ENCODE data around the gene SLC26A2.

Gene SLC26A2

DNA sequence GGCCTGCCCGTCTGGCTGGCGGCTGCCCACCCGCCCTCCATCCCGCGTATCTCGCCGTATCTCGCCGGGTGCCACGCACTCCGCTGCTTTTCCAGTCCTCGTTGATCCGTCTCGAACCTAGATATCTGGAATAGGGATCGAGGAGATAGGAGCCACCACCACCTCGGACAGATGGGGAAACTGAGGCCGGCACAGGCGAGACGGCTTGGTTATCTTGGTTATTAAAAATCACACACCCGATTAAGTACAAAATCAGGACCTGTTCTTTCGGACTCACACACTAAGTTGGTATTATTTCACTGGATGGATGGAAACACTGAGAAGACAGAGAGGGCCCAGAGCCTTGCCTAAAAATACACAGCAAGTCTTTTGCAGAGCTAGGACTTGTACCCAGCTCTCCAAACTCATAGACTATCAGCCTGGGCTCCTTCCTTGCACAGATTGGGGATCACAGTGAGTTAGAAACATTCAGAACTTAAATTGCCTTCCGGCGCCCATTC, 678 bp downstream of the SLC26A2 start:
- no peak for DNase-seq (ENCODE audit: low read depth, low spot score)

DNA sequence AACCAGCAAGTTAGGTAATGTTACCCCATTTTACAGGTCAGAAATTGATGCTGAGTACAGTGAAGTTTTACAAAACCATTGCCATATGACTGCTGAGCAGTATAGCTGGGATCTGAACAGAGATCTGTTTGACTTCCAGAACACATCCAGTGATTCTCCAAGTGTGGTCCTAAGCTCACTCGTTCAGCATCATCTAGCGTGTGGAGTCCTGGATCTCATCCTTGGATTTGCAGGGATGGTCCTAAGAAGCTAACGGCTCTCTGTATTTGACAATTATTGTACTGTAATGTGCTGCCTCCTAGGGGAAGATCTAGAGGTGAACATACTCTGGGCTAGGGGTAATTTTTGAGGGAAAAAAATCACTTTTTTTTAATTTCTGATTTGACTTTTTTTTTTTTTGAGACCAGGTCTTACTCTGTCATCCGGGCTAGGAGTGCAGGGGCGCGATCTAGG, 1.4 kb downstream of the SLC26A2 start:
- DNase-seq (ENCODE audit: low read depth, low spot score) = no peak

DNA sequence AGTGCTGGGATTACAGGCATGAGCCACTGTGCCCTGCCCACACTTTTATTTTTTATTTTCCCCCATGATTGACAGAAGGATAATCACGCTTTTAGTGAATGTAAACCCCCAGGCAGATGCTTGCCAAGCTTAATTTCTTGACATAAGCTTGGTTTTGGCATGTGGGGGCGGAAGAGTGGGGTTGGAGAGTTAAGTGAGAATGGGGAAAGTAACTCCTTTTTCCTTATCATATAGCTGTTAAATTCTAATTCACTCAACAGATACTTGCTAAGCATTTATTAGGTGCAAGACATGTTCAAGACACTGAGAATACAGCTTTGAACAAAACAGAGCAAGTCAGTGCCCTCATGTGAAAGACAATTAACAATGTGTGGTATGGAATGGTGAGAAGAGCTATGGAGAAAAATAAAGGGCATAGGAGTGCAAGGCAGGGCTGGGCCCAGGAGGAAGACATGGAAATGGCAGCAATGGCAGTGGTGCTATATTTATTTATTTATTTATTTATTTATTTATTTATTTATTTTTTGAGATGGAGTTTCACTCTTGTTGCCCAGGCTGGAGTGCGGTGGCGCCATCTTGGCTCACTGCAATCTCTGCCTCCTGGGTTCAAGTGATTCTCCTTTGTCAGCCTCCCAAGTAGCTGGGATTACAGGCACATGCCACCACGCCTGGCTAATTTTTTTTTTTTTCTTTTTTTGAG, 2.2 kb downstream of the SLC26A2 start:
- DNase-seq (ENCODE audit: low read depth, low spot score) = no peak

DNA sequence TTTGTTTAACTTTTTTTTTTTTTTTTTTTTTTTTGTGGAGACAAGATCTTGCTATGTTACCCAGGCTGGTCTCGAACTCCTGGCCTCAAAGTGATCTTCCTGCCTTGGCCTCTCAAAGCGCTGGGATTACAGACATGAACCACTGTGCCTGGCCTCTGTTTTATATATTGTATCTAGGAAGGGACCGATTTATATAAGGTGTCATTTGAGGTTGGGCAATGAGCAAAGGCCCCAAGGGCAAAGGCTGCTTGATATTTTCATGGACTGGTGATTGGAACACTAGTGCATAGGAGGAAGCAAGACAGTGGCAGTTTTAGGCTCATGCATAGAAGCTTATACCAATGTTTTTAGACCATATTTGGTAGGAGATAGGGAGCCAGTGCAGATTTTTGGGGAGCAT, 3.2 kb downstream of the SLC26A2 start:
- DNase-seq (ENCODE audit: low read depth, low spot score) = no peak

DNA sequence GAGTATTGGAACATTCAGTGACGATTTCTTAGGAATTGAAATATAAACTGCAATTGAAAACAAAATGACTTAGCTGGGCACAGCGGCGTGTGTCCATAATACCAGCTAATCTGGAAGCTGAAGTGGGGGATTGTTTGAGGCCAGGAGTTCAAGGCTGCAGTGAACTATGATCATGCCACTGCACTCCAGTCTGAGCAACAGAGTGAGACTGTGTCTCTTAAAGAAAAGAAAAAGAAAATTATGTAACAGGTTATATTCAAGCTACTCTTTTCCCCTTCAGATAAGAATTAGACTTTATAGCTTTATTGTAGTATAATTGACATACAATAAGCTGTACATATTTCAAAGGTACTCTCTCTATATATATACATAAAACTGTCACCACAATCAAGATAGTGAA, 6.4 kb downstream of the SLC26A2 start:
- DNase-seq (ENCODE audit: low read depth, low spot score) = no peak

DNA sequence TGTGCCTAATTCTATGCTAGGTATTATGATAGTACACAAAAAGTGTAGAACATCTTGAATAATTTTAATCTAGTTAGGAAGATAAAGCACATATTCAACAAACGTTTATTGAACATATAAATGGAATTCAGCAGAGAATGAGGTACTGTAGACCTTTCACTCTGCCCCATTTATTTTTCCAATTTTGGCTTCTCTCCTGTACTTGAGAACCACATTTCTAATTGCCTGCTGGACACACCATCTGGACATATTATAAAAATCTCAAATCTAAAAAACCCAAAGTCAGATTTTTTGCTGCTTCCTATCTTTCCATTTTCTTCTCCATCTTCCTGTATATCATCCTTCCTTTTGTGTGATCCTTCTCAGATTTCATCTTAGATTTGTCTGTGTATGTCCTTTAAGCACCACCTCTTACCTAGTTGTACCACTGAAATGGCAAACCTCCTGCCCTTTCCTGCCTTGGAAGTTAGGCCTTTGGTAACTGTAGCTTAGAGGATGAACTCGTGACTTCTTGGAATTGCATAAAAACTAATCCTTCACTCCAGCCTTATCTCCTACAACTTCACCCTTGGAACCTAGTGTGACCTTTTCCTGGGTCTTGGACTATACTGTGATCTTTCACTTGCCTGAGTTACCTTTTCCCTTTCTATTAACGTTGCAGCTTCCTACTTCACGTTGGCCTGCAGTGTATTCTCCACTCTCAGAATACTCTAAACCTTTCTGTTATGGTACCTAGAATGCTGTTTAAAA, 8.8 kb downstream of the SLC26A2 start:
- DNase-seq (ENCODE audit: low read depth, low spot score) = no peak

DNA sequence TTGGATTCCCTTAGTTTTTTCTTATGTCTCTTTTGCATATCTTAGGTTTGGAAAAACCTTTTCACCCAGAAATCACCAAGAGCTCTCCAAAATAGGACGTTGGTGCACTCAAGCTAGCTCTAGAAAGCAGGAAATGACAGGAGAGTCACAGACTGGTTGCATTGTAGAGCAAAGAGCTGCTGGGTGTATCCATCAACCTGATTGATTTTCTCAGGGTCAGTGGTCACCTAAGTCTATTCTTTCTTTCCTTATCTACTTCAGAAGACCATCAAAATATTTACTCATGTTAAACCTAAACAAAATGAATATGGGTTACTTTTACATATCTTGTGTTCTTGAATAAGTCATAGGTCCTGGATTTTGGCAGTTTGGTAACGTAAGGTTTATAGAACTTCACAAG, 14.9 kb downstream of the SLC26A2 start:
- no peak for DNase-seq (ENCODE audit: low read depth, low spot score)

DNA sequence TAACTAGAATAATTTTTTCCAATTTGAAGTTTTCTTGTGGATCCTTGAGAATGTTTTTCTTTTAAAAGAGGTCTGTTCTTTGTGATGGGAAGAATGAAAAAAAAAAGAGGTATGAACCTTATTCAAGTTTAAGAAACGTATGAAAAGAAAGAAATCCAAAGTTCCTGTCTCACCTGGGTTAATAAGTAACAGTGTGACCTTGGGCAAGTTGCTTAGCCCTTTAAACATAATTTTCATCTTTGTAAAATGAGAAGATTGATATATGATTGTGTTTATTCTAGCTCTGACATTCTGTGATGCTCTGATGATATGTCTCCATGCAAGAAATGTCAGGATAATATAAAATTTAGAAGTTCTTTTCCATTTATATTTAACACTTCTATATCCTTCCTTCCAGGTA, 19.3 kb downstream of the SLC26A2 start:
- no peak for DNase-seq (ENCODE audit: low read depth, low spot score)

DNA sequence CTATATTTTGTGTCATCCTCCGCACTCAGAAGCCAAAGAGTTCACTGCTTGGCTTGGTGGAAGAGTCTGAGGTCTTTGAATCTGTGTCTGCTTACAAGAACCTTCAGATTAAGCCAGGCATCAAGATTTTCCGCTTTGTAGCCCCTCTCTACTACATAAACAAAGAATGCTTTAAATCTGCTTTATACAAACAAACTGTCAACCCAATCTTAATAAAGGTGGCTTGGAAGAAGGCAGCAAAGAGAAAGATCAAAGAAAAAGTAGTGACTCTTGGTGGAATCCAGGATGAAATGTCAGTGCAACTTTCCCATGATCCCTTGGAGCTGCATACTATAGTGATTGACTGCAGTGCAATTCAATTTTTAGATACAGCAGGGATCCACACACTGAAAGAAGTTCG, 20.6 kb downstream of the SLC26A2 start:
- no peak for DNase-seq (ENCODE audit: low read depth, low spot score)

DNA sequence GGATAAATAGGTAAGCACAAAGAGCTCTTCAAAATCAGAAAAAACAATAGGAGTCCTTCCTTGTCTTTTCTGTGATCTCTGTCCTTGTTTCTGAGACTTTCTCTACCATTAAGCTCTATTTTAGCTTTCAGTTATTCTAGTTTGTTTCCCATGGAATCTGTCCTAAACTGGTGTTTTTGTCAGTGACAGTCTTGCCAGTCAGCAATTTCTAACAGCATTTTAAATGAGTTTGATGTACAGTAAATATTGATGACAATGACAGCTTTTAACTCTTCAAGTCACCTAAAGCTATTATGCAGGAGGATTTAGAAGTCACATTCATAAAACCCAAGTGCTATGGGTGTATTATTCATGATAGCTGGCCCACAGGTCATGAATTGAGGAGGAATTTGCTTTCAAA, 21.9 kb downstream of the SLC26A2 start:
- no peak for DNase-seq (ENCODE audit: low read depth, low spot score)

DNA sequence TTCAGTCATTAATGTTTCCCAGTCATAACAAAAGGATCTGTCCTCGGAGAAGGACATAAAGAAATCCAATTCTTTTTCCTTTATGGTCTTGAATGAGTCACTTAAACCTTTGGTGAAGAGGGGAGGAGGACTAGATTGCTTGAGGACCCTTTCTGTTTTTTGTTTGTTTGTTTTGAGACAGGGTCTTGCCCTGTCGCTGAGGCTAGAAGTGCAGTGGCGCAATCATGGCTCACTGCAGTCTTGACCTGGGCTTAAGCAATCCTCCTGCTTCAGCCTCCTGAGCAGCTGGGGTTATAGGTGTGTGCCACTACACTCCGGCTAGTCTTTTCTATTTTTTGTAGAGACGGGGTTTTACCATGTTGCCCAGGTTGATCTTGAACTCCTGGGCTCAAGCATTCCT, 27.6 kb downstream of the SLC26A2 start:
- DNase-seq (ENCODE audit: low read depth, low spot score) = no peak

DNA sequence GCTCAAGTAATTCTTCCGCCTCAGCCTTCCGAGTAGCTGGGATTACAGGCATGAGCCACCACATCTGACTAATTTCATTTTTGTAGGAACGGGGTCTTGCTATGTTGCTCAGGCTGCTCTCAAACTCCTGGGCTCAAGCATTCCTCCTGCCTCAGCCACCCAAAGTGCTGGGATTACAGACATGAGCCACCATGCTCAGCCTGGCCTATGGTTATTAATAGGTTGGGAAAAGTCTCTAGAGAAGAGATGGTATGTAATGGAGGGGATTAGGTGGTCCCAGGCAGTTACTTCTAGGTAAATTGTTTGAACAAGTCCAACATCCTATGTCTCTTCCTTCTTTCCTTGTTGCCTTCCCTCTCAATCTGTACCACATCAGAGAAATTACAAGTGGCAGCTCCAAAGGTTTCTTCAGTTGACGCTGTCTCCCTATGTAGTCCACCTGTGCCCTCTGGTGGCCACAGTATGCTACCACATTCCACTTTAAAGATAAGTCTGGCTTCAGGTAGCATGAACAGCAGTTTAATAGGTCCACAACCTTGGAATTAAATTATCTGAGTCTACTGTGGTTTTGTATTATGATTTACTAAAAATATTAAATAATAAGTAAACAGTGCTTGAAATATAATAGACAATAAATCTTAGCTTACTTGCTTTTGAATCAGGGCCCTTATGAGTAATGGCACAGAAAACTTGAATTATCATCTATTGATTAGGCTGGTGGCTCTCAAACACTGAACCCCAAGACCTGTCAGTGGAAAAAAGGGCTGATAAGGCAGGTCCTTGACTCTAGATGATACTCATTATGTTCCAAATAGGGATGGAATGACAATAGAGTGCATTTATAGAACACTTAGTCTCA, 30.2 kb downstream of the SLC26A2 start:
- DNase-seq (ENCODE audit: low read depth, low spot score) = peak; percentile 45

DNA sequence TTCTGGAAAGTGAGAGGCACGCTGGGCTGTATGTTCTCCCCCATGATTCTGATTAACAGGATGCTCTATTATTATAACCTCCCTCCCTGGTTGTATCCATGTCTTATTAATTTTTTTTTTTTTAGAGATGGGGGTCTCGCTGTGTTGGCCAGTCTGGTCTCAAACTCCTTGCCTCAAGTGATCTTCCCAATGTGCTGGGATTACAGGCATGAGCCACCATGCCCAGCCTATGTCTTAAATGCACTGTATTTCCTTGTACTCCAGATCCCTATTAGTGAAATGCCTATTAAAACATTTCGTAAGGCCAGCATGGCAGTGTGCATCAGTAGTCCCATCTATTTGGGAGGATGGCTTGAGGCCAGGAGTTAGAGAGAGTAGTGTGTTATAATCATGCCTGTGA, 32.9 kb downstream of the SLC26A2 start:
- DNase-seq (ENCODE audit: low read depth, low spot score) = no peak

DNA sequence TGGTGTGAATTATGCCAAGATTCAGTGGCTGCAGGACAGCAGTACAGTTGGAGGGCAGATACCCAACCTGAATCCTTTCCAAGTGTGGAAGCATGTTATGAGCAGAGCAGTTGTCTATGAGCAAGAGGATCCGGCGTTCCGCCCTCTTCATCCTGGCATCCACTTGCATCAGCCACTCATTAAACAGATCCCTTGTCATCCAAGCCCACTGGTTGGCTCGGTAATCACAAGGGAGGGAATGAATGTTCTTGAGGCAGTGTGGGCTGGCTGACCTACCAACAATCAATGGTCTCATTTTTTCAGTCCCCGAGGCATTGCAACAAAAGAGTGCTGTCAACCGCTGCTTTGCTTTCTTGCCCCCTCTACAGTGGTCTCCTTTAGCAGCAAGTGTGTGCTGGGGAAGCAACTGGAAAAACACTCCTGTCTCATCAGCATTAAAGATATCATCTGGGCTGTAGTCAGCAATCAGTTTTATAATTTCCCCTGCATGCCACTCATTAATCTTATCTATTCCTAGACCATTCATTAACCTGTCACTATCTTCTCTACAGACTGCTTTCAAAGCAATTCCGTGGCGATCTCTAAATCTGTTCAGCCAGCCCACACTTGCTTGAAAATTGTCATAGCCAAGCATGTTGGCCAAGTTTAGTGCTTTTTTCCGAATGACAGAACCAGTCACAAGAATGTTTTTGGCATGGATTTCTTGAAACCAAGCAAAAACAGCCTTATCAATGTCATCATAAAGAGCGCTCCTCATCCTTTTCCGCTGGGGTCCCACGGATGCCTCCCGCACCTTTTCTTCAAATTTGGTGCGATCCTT, 35.0 kb downstream of the SLC26A2 start:
- DNase-seq (ENCODE audit: low read depth, low spot score) = no peak

DNA sequence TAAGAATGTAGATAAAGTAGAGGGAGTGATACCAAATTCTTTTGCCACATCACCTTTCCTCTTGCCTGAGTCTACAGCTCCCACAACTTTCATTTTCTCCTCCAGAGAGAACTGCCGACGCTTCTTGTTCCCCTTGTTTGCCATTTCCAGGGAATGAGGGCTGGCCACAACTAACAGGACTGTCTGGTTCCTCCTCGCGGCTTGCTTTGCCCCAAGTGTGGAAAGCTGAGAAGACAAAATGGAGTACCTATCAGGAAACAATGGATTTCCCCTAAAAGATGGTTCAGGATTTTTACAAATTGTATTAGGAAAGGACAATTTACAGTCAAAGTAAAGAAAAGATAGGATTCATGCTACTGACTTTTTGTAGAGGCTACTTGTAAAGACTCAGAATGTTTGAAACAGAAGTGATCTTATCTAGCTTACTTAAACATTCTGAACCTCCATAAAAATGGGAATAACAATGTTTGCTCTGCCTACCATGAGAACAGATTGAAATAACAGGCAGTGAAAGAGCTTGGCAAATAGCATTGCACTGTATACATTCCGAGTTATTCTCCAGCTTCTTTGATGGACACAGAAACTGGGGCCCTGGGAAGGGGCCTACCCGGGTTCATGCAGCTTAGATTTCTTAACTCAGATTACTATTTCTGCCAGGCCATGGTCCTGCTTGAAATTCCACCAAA, 35.8 kb downstream of the SLC26A2 start:
- no peak for DNase-seq (ENCODE audit: low read depth, low spot score)

DNA sequence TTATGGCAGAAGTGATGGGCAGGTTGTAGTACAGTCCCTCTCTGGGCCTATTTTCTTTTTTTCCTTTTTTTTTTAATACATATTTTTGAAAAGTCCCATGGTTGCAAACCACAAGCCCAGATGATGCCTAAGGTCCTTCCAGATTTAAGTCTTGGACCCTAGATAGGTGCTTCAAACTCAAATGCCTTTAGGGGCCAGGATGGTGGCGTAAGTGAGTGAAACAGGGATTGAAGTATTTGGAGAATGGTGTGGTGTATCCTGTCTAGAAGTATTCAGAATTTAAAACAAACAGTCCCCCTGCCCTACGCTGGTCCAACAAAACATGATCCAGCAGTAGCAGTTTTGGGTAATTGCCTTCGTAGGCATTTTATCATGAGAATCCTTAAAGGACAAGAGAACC, 37.7 kb downstream of the SLC26A2 start:
- no peak for DNase-seq (ENCODE audit: low read depth, low spot score)

DNA sequence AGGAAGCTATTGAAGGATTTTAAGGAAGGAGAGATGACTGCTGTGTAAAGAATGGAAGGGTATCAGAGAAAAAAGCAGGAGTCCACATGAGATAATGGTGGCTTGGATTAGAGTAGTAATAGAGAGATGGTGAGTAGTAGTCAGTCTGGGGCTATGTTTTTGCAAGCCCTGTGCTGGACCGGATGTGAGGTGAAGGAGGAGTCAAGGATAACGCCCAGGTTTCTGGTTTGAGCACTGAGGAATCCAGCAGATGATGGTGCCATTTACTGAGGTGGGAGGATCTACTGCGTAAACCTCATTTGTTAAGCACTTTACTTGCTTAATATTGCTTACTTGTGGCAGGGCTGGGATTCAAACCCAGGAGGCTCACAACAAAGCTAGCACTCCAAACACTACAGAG, 38.8 kb downstream of the SLC26A2 start:
- no peak for DNase-seq (ENCODE audit: low read depth, low spot score)

DNA sequence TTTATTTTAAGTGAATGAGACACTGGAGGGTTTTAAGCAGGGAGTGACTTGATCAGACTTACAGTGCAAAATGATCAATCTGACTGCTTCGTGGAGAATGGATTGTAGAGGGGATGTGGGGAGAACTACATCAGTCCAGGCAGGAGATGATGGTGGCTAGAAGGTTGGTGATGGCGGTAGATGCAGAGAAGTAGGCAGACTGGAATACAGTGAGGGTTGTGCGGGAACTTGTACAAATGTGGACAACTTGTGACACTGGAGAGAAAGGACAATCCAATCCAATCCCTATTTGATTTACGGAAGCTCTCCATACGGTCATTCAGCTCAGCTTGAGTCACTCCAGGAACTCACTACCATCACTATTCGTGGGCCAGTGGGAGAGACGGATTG, 39.3 kb downstream of the SLC26A2 start:
- no peak for DNase-seq (ENCODE audit: low read depth, low spot score)

DNA sequence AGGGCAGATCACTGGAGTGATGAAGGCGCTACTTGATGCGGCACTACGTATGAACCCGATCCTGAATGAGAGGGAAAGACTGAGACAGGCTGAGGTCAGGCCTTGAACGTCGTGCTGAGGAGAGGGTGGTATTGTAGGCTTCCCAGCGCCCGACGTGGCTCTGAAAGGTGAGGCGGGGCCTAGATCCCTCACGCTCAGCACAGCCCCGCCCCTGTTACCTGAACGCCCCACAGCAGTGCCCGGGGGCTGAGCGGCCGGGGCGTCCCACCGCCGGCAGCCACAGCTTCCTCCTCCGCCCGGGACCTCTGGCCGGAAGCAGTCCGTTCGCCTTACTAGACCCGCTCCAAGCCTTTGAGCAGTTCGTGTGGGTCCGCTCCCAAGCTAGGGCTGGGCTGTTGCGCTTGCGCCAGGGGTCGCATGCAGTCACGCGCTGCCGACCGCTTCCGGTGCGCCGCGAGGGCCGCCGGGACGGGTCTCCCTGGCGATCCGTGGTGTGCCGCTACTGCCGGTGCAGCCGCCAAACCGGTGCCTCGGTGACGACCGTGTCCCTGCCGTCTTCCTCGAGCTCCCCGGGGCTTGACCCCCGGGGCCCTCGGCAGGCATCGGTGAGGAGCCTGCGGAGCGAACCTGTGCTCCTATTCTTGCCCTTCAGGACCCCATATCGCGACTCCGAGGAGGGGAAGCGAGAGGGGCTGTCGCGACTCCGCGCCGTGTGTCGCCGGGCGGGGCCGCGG, 39.9 kb downstream of the SLC26A2 start, which contains the start of the genes HMGXB3 and TIGD6:
HMGXB3 (plus strand) TSS at position 484 of the 734 bp plus-strand sequence. CDS start 4,114 bp downstream, outside the sequence.
TIGD6 (minus strand) TSS at position 399 of the 734 bp plus-strand sequence. CDS start 4,306 bp downstream, outside the sequence.
- DNase-seq (ENCODE audit: low read depth, low spot score) = peak; percentile 98

All from ELF-1 (cell line).